HepG2 (cell line): ENCODE measurements around the gene HACE1. TPM values are rescaled to one million over a fixed set of nuclear protein-coding genes. Genes with fewer than 3 reads are reported as not detected.

Experiments used
- ASH2L ChIP-seq: fragments of 300-600, 200-600 bp; sonication (generic); IDR thresholded peaks from 2 replicates; pipeline ENCODE4 v1.7.0; 2017; ENCODE audit warnings: low read depth, mild to moderate bottlenecking, moderate library complexity, mixed read lengths, low read length; ENCODE audit not compliant: insufficient read length
- ATF6 ChIP-seq: sonication (generic); formaldehyde crosslinking; conservative IDR thresholded peaks from 2 replicates; pipeline ENCODE4 v1.4.0; 2020; ENCODE audit warnings: missing genetic modification reagents
- ELF4 ChIP-seq: sonication (generic); formaldehyde crosslinking; IDR thresholded peaks from 2 replicates; pipeline ENCODE4 v1.5.0; 2020; ENCODE audit warnings: missing genetic modification reagents, mild to moderate bottlenecking, moderate library complexity, borderline replicate concordance
- HOMEZ ChIP-seq: IDR thresholded peaks from 2 replicates; pipeline ENCODE4 v1.6.1; 2016; ENCODE audit warnings: low read depth
- IRX3 ChIP-seq: sonication (generic); formaldehyde crosslinking; IDR thresholded peaks from 2 replicates; pipeline ENCODE4 v1.8.1; 2023; ENCODE audit warnings: mild to moderate bottlenecking, low read depth, missing genetic modification reagents, borderline replicate concordance
- MBNL3 ChIP-seq: fragments of 250-450 bp; sonication (Bioruptor Pico); conservative IDR thresholded peaks from 2 replicates; pipeline ENCODE4 v1.8.0; 2022; ENCODE audit warnings: mild to moderate bottlenecking, inconsistent platforms
- NFYB ChIP-seq: sonication (generic); formaldehyde crosslinking; IDR thresholded peaks from 2 replicates; pipeline ENCODE4 v1.4.0; 2020; ENCODE audit warnings: missing genetic modification reagents
- POLR2G ChIP-seq: fragments of 200-400 bp; formaldehyde crosslinking; IDR thresholded peaks from 2 replicates; pipeline ENCODE4 v1.6.1; 2018; ENCODE audit warnings: mild to moderate bottlenecking, low read depth, low read length, moderate library complexity
- RBM39 ChIP-seq: fragments of 200-400 bp; formaldehyde crosslinking; IDR thresholded peaks from one replicate; pipeline ENCODE4 v1.6.1; 2018; ENCODE audit warnings: antibody characterized with exemption, mild to moderate bottlenecking, low read depth, low read length; ENCODE audit not compliant: poor library complexity, severe bottlenecking
- RFX5 ChIP-seq: IDR thresholded peaks from 2 replicates; pipeline ENCODE4 v1.6.1; 2011; ENCODE audit warnings: low read depth, low read length, improper control_type of control experiment
- RXRB ChIP-seq: IDR thresholded peaks from 2 replicates; pipeline ENCODE4 v1.6.1; 2016; ENCODE audit warnings: borderline replicate concordance, missing genetic modification reagents, missing compliant biosample characterization
- SKI ChIP-seq: fragments of 450-650 bp; IDR thresholded peaks from one replicate; pipeline ENCODE4 v1.6.1; 2018; ENCODE audit warnings: mild to moderate bottlenecking; ENCODE audit not compliant: partially characterized antibody
- THRA ChIP-seq: sonication (generic); formaldehyde crosslinking; IDR thresholded peaks from 2 replicates; pipeline ENCODE4 v1.4.0; 2020; ENCODE audit warnings: missing genetic modification reagents, borderline replicate concordance
- TOPORS ChIP-seq: sonication (generic); formaldehyde crosslinking; IDR thresholded peaks from 2 replicates; pipeline ENCODE4 v1.8.0; 2023; ENCODE audit warnings: mild to moderate bottlenecking, missing genetic modification reagents
- ZBTB42 ChIP-seq: sonication (generic); formaldehyde crosslinking; IDR thresholded peaks from 2 replicates; pipeline ENCODE4 v1.5.0; 2020; ENCODE audit warnings: mild to moderate bottlenecking, missing genetic modification reagents
- ZNF510 ChIP-seq: sonication (generic); formaldehyde crosslinking; IDR thresholded peaks from 2 replicates; pipeline ENCODE4 v1.4.0; 2020; ENCODE audit warnings: low read depth, mild to moderate bottlenecking, missing genetic modification reagents
- ZNF7 ChIP-seq: IDR thresholded peaks from 2 replicates; pipeline ENCODE4 v1.6.1; 2016; ENCODE audit warnings: missing biosample characterization, missing genetic modification reagents
- ZNF737 ChIP-seq: sonication (generic); formaldehyde crosslinking; IDR thresholded peaks from 2 replicates; pipeline ENCODE4 v1.5.0; 2020; ENCODE audit warnings: missing genetic modification reagents, mild to moderate bottlenecking, borderline replicate concordance
- polyA plus RNA-seq, 8 experiments: library from polyadenylated mRNA; depleted of rRNA in 3 of 8; stranded (reverse) in 7 of 8; unstranded in 1 of 8; fragments of >200 nt; fragmentation: Illumina TruSeq in 4 of 8; extraction: Trizol in 4 of 8; gene quantifications; 2 replicates each; pipeline versions ENCODE4 v1.2.1 to v1.2.3, GENCODE V29; 2011 to 2016; ENCODE audit warnings: low read depth in 4 of 8, missing spikeins in 1 of 8, mixed read lengths in 1 of 8; ENCODE audit not compliant: insufficient read depth in 1 of 8
- total RNA-seq, 5 experiments: library from RNA; depleted of rRNA; stranded (reverse); fragments of >200 nt; fragmentation: Illumina TruSeq; extraction: Trizol; gene quantifications; 2 replicates each; pipeline ENCODE4 v1.2.3, GENCODE V29; 2016; ENCODE audit warnings: low read depth in 1 of 5
- TF ChIP-seq, protein P1 (sequence below): sonication (generic); formaldehyde crosslinking; IDR thresholded peaks from 2 replicates; pipeline ENCODE4 v1.5.0; 2020; ENCODE audit warnings: missing genetic modification reagents, mild to moderate bottlenecking, borderline replicate concordance
- TF ChIP-seq, protein P2 (sequence below): sonication (generic); formaldehyde crosslinking; IDR thresholded peaks from 2 replicates; pipeline ENCODE4 v1.4.0; 2020; ENCODE audit warnings: mild to moderate bottlenecking, missing genetic modification reagents

HACE1 gene
- total and polyA plus RNA-seq, 2 of the 13 experiments (the other 11 are each of a cell fraction or from before 2014, with no cell fraction given), result 8.9 to 11.4 TPM

DNA sequence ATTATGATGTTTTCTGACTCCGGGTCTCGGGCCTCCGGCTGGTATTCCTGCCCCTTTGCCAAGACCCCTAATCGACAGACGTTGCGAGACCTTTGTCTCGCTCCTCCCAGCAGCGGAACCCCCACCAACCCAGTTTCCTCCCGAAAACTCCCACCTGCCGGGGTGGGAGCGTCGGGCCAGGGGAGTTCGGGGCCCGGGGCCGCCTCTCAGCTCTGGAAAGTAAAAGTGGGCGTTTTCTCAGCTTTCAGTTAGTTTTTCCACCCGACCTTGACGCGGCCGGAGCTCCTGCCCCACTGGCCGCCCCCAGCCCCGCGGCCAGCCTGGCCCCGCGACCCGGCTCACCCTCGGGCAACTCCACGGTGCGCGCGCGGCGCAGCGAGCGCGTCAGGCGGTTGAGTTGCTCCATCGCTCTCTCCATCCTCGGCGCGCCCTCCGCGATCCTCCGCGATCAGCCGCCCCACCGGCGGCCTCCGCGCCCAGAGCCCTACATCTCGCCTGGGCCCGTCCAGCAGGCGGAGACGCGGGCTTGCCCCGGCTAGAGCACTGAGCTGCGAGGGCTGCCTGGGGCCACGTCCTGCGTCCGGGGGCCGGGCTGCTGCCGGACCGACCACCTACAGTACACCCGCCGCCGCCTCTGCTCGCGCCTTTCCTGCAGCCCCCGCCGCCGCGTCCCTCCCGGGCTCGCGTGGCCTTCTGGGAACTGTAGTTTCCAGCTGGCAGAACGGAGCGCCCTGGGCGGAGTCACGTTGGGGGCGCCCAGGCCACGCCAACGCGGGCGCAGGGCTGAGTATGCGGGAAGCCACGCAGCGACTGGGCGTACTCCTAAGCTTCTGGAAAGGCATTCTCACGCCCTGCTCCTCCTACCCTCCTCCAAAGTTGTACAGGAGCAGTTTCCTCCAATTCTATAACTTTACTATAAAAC is at the start of gene HACE1 (continued):
- TF ChIP-seq MBNL3 (CRISPR knock-in tag) (no peak), ZNF737 (no peak), POLR2G (peak; percentile 70), ZNF510 (CRISPR knock-in tag) (no peak), RFX5 (no peak), ELF4 (CRISPR knock-in tag) (no peak), NFYB (CRISPR knock-in tag) (peak; percentile 21; the same call in 1 of the 2 replicates), ZNF7 (CRISPR knock-in tag) (no peak), ATF6 (CRISPR knock-in tag) (peak; percentile 75; the same call in 1 of the 2 replicates), SKI (peak; percentile 23), ASH2L (peak; percentile 90), HOMEZ (CRISPR knock-in tag) (no peak), IRX3 (CRISPR knock-in tag) (no peak), ZBTB42 (CRISPR knock-in tag) (no peak), RBM39 (no peak), THRA (CRISPR knock-in tag) (no peak; the same call in 1 of the 2 replicates), TOPORS (CRISPR knock-in tag) (no peak), RXRB (CRISPR knock-in tag) (peak; percentile 56; the same call in 1 of the 2 replicates)
- TF ChIP-seq, protein P1, sequence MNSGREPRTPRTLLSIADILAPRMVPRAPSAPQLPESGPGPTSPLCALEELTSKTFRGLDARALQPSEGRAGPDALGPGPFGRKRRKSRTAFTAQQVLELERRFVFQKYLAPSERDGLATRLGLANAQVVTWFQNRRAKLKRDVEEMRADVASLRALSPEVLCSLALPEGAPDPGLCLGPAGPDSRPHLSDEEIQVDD, result peak; percentile 29; the same call in 1 of the 2 replicates
- TF ChIP-seq, protein P2, sequence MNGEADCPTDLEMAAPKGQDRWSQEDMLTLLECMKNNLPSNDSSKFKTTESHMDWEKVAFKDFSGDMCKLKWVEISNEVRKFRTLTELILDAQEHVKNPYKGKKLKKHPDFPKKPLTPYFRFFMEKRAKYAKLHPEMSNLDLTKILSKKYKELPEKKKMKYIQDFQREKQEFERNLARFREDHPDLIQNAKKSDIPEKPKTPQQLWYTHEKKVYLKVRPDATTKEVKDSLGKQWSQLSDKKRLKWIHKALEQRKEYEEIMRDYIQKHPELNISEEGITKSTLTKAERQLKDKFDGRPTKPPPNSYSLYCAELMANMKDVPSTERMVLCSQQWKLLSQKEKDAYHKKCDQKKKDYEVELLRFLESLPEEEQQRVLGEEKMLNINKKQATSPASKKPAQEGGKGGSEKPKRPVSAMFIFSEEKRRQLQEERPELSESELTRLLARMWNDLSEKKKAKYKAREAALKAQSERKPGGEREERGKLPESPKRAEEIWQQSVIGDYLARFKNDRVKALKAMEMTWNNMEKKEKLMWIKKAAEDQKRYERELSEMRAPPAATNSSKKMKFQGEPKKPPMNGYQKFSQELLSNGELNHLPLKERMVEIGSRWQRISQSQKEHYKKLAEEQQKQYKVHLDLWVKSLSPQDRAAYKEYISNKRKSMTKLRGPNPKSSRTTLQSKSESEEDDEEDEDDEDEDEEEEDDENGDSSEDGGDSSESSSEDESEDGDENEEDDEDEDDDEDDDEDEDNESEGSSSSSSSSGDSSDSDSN, result peak; percentile 96
